H1 (cell line): ENCODE results near the gene CPSF4. TPM values are rescaled to one million over a fixed set of nuclear protein-coding genes. Genes with fewer than 3 reads are reported as not detected.

ENCODE experiments used
- CTCF ChIA-PET: fragments of 300-600 bp; sonication (Branson Sonifier 250); formaldehyde crosslinking; loops from one replicate; lab custom pipeline; 2021; ENCODE audit not compliant: partially characterized antibody; lab: Charles Lee
- POLR2A ChIA-PET: fragments of 300-600 bp; sonication (Branson Sonifier 250); formaldehyde crosslinking; loops from one replicate; lab custom pipeline; 2021; ENCODE audit warnings: inconsistent platforms; ENCODE audit not compliant: partially characterized antibody; lab: Charles Lee
- DNase-seq, 2 experiments: peaks; one replicate each; pipeline versions ENCODE4 v3.0.0 to v3.0.0-alpha.2; 2010 to 2022; ENCODE audit warnings: low spot score in 2 of 2, low read depth in 1 of 2, mixed read lengths in 1 of 2
- FAIRE-seq: peaks from 2 replicates; lab custom pipeline; 2011; peaks lifted over from hg19 to GRCh38; lab: Jason Lieb, UNC
- H2AFZ ChIP-seq: 2 replicates; pipeline ENCODE4 v1.8.1; 2012; ENCODE audit warnings: low read length, inconsistent platforms
- H2AK5ac ChIP-seq: 2 replicates; pipeline ENCODE4 v1.6.1; 2013; ENCODE audit warnings: low read depth, low read length
- H2BK120ac ChIP-seq: replicated peaks from 2 replicates; pipeline ENCODE3; 2013; ENCODE audit warnings: low read depth, low read length, inconsistent platforms
- H2BK12ac ChIP-seq: 2 replicates; pipeline ENCODE4 v1.6.1; 2013; ENCODE audit warnings: low read depth, low read length
- H2BK15ac ChIP-seq: 2 replicates; pipeline ENCODE4 v1.6.1; 2013; ENCODE audit warnings: low read length
- H2BK20ac ChIP-seq: 2 replicates; pipeline ENCODE4 v1.6.1; 2013; ENCODE audit warnings: low read length
- H2BK5ac ChIP-seq: 2 replicates; pipeline ENCODE4 v1.6.1; 2013; ENCODE audit warnings: low read depth, low read length
- H3K14ac ChIP-seq: 2 replicates; pipeline ENCODE4 v1.6.1; 2013; ENCODE audit warnings: inconsistent platforms; ENCODE audit not compliant: insufficient read length
- H3K18ac ChIP-seq: 2 replicates; pipeline ENCODE4 v1.6.1; 2013; ENCODE audit warnings: low read length; ENCODE audit errors: extremely low read depth
- H3K23ac ChIP-seq: 2 replicates; pipeline ENCODE4 v1.6.1; 2013; ENCODE audit warnings: inconsistent platforms; ENCODE audit not compliant: insufficient read length
- H3K23me2 ChIP-seq: 2 replicates; pipeline ENCODE4 v1.6.1; 2013; ENCODE audit warnings: low read depth, low read length
- H3K27ac ChIP-seq: 2 replicates; pipeline ENCODE4 v1.6.1; 2011; ENCODE audit warnings: low read depth, low read length, inconsistent platforms
- H3K27me3 ChIP-seq, 4 experiments: replicated peaks in 1 of 4; 1 replicate in 1 of 4; 2 replicates in 3 of 4; pipeline versions ENCODE4 v1.6.1 to v1.8.1; 2011 to 2013; ENCODE audit warnings: low read length in 3 of 4, mild to moderate bottlenecking in 3 of 4, inconsistent platforms in 2 of 4, mixed read lengths in 2 of 4, moderate library complexity in 1 of 4; ENCODE audit not compliant: control insufficient read depth in 3 of 4, insufficient read depth in 3 of 4; ENCODE audit errors: extremely low read depth in 1 of 4
- H3K36me3 ChIP-seq, 4 experiments: 2 replicates each; pipeline versions ENCODE4 v1.6.1 to v1.8.1; 2011 to 2013; ENCODE audit warnings: mild to moderate bottlenecking in 4 of 4, low read length in 3 of 4, moderate library complexity in 2 of 4, control low read depth in 1 of 4, inconsistent platforms in 1 of 4; ENCODE audit not compliant: insufficient read depth in 4 of 4, control insufficient read depth in 2 of 4
- H3K4ac ChIP-seq: replicated peaks from 2 replicates; pipeline ENCODE3; 2013; ENCODE audit warnings: low read length, low read depth, mixed read lengths, inconsistent platforms; ENCODE audit not compliant: insufficient read length
- H3K4me1 ChIP-seq, 4 experiments: replicated peaks in 1 of 4; 1 replicate in 1 of 4; 2 replicates in 3 of 4; pipeline versions ENCODE4 v1.6.1 to v1.8.1; 2011 to 2013; ENCODE audit warnings: low read length in 3 of 4, inconsistent platforms in 2 of 4, mixed read lengths in 1 of 4; ENCODE audit not compliant: insufficient read depth in 4 of 4, control insufficient read depth in 3 of 4
- H3K4me2 ChIP-seq, 2 experiments: 2 replicates each; pipeline versions ENCODE4 v1.6.1 to v1.8.1; 2011 to 2013; ENCODE audit warnings: low read depth in 2 of 2, low read length in 2 of 2, control low read depth in 1 of 2, inconsistent platforms in 1 of 2, mild to moderate bottlenecking in 1 of 2; ENCODE audit not compliant: insufficient read depth in 1 of 2
- H3K4me3 ChIP-seq, 4 experiments: fragments of 200-600, 300-600 bp in 1 of 4; sonication (generic), shearing (Covaris generic), sonication (Bioruptor Twin) in 1 of 4; 2 replicates each; pipeline versions ENCODE4 v1.5.1 to v1.8.1; 2011 to 2016; ENCODE audit warnings: low read length in 4 of 4, low read depth in 3 of 4, control low read depth in 2 of 4, inconsistent platforms in 2 of 4, mild to moderate bottlenecking in 2 of 4, mixed read lengths in 1 of 4, moderate library complexity in 1 of 4; ENCODE audit not compliant: insufficient read depth in 2 of 4; ENCODE audit errors: extremely low read depth in 1 of 4
- H3K56ac ChIP-seq: replicated peaks from 2 replicates; pipeline ENCODE3; 2013; ENCODE audit warnings: low read depth, mild to moderate bottlenecking, mixed read lengths, low read length, inconsistent platforms; ENCODE audit not compliant: insufficient read length
- H3K79me1 ChIP-seq: 2 replicates; pipeline ENCODE4 v1.6.1; 2013; ENCODE audit warnings: low read depth, low read length, control low read depth
- H3K79me2 ChIP-seq, 2 experiments: 2 replicates each; pipeline versions ENCODE4 v1.6.1 to v1.8.1; 2012 to 2013; ENCODE audit warnings: low read length in 2 of 2, mild to moderate bottlenecking in 2 of 2, inconsistent platforms in 1 of 2; ENCODE audit not compliant: insufficient read depth in 2 of 2, control insufficient read depth in 1 of 2
- H3K9ac ChIP-seq, 4 experiments: replicated peaks in 1 of 4; 1 replicate in 1 of 4; 2 replicates in 3 of 4; pipeline versions ENCODE4 v1.6.1 to v1.8.1; 2011 to 2013; ENCODE audit warnings: low read depth in 3 of 4, low read length in 3 of 4, control low read depth in 2 of 4, mild to moderate bottlenecking in 2 of 4, moderate library complexity in 2 of 4, inconsistent platforms in 1 of 4; ENCODE audit errors: extremely low read depth in 1 of 4
- H3K9me3 ChIP-seq, 2 experiments: 2 replicates each; pipeline versions ENCODE4 v1.6.1 to v1.8.1; 2012 to 2013; ENCODE audit warnings: mild to moderate bottlenecking in 2 of 2, moderate library complexity in 2 of 2, control low read depth in 1 of 2, inconsistent platforms in 1 of 2, low read depth in 1 of 2, low read length in 1 of 2, mixed read lengths in 1 of 2; ENCODE audit not compliant: insufficient read depth in 2 of 2
- H4K20me1 ChIP-seq, 2 experiments: replicated peaks in 1 of 2; 2 replicates each; pipeline versions ENCODE3 to v1.8.1; 2011 to 2013; ENCODE audit warnings: inconsistent platforms in 2 of 2, low read length in 2 of 2, mild to moderate bottlenecking in 1 of 2; ENCODE audit not compliant: insufficient read depth in 2 of 2, control insufficient read depth in 1 of 2
- H4K5ac ChIP-seq: 2 replicates; pipeline ENCODE4 v1.6.1; 2013; ENCODE audit warnings: low read length, low read depth, mixed read lengths, inconsistent platforms; ENCODE audit not compliant: insufficient read length
- H4K8ac ChIP-seq: 2 replicates; pipeline ENCODE4 v1.8.0; 2013; ENCODE audit warnings: mild to moderate bottlenecking, moderate library complexity, low read length, inconsistent platforms; ENCODE audit not compliant: insufficient read depth; ENCODE audit errors: extremely low read depth
- H4K91ac ChIP-seq: replicated peaks from 2 replicates; pipeline ENCODE3; 2013; ENCODE audit warnings: low read length, mixed read lengths, inconsistent platforms; ENCODE audit not compliant: insufficient read length
- WGBS, 2 experiments: shearing (Covaris generic) in 1 of 2; methylation state at CpG; one replicate each; pipeline versions ENCODE4 v1.1.6 to v1.1.7; 2013 to 2015; ENCODE audit warnings: low lambda C conversion rate in 2 of 2, mixed read lengths in 2 of 2, inconsistent platforms in 1 of 2, low coverage in 1 of 2, missing lambda C conversion rate in 1 of 2; ENCODE audit not compliant: insufficient replicate concordance in 2 of 2, insufficient coverage in 1 of 2, insufficient read length in 1 of 2; ENCODE audit errors: extremely low coverage in 1 of 2, missing lambda C conversion rate in 1 of 2; 5-methylcytosine and 5-hydroxymethylcytosine counted together
- polyA plus RNA-seq, 7 experiments: library from polyadenylated mRNA; depleted of rRNA in 3 of 7; stranded (reverse) in 5 of 7; unstranded in 2 of 7; fragments of >200 nt in 5 of 7; fragments of 200-250 nt in 2 of 7; gene quantifications; 1 replicate in 5 of 7; 2 replicates in 1 of 7; 4 replicates in 1 of 7; pipeline versions ENCODE4 v1.2.1 to v1.2.3, GENCODE V29; 2011 to 2013; ENCODE audit warnings: missing spikeins in 2 of 7, mixed read lengths in 2 of 7
- total RNA-seq: library from RNA; stranded (reverse); fragmentation: NEBNext Ultra II Directional; extraction: Animal tissue kit (Norgen Biotek cat#: 25700); gene quantifications from 2 replicates; pipeline ENCODE4 v1.2.1, GENCODE V29; 2021

The CPSF4 gene
- total and polyA plus RNA-seq, 2 of the 8 experiments (the other 6 are each of a cell fraction or from before 2014, with no cell fraction given): 77.5 to 103 TPM

- no peak overlapping the region for H3K4ac ChIP-seq
- H4K8ac ChIP-seq: peak overlapping the region; percentile 35; the same call in 1 of the 2 replicates
- no peak for FAIRE-seq
- H2AFZ ChIP-seq: no peak overlapping the region
- no peak overlapping the region for H3K18ac ChIP-seq
- H3K79me2 ChIP-seq: no peaks in the 10 kb centered on the region
- H2BK5ac ChIP-seq: no peak overlapping the region
- WGBS, 2 experiments: 91% methylated on average over 9 of the region's 9 CpGs; no CpG with 5 or more reads in 1 of the 2 experiments
- no peak overlapping the region for H3K4me3 ChIP-seq
- H3K14ac ChIP-seq: no peak overlapping the region
- H3K27ac ChIP-seq: no peak overlapping the region
- H3K79me1 ChIP-seq: no peaks in the 10 kb centered on the region; the same call in none of the 2 replicates
- no peaks in the 10 kb centered on the region for H3K23me2 ChIP-seq
- no peaks in the 10 kb centered on the region; a peak in 1 of 7 replicates for H3K27me3 ChIP-seq
- H4K5ac ChIP-seq: no peak overlapping the region
- ChIA-PET CTCF (interaction anchor here (0.8 kb wide), 1 partner anchor 9 kb away, joined by 3 read pairs; the partner anchor contains the start of genes BUD31 and PDAP1), POLR2A (interaction anchor here (0.6 to 5.1 kb wide), 10 partner anchors 8 to 97 kb away, joined by 3 to 32 read pairs (median 3); partner anchors contain the start of genes BUD31 and PDAP1)
- no peaks in the 10 kb centered on the region; a peak in 1 of 7 replicates for H3K4me1 ChIP-seq
- peaks cover 21 to 68% (median 46%) of the 10 kb centered on the region in 4 experiments for H3K36me3 ChIP-seq
- peaks cover 1 to 15% of the 10 kb centered on the region in 2 experiments for H4K20me1 ChIP-seq
- H4K91ac ChIP-seq: no peak overlapping the region
- H3K9ac ChIP-seq: no peak overlapping the region
- no peak overlapping the region for H2BK20ac ChIP-seq
- DNase-seq: no peak
- H2BK12ac ChIP-seq: no peak overlapping the region
- H2AK5ac ChIP-seq: no peak overlapping the region
- no peak overlapping the region for H3K56ac ChIP-seq
- H3K4me2 ChIP-seq: no peak overlapping the region
- H2BK15ac ChIP-seq: no peak overlapping the region
- H3K23ac ChIP-seq: no peak overlapping the region
- H3K9me3 ChIP-seq: no peaks in the 10 kb centered on the region
- no peak overlapping the region for H2BK120ac ChIP-seq
Observed at GRCh38 chr7:99418260-99418659, 20.5 kb upstream of the CPSF4 start.
